Measurements from ENCODE around the gene NUDT22.

DNA sequence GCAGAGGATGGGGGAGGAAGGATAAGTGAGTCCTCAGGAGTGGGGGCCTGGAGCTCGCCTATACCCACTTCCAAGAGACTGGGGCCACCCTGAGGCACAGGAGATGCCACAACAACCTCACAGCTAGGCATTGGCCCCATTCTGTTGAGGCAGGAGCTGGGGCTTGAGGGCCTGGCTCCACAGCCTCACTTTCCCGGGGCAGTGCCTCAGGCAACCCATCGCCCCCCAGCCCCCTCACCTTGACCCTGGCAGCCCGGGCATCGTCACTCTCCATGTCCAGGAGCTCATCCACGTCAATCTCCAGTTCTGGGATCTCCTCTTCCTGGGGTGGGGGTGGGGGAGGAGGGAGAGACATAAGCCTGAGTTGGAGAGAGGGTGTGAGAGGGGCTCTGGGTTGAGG lies 18.9 kb downstream of the NUDT22 start:
- TF ChIP-seq POLR2A (IDR thresholded peaks at IDR 0.05) (no peak), EP300 (IDR thresholded peaks at IDR 0.05) (no peak), POLR2AphosphoS5 (IDR thresholded peaks at IDR 0.05) (no peak)
- TF ChIP-seq, protein P1, sequence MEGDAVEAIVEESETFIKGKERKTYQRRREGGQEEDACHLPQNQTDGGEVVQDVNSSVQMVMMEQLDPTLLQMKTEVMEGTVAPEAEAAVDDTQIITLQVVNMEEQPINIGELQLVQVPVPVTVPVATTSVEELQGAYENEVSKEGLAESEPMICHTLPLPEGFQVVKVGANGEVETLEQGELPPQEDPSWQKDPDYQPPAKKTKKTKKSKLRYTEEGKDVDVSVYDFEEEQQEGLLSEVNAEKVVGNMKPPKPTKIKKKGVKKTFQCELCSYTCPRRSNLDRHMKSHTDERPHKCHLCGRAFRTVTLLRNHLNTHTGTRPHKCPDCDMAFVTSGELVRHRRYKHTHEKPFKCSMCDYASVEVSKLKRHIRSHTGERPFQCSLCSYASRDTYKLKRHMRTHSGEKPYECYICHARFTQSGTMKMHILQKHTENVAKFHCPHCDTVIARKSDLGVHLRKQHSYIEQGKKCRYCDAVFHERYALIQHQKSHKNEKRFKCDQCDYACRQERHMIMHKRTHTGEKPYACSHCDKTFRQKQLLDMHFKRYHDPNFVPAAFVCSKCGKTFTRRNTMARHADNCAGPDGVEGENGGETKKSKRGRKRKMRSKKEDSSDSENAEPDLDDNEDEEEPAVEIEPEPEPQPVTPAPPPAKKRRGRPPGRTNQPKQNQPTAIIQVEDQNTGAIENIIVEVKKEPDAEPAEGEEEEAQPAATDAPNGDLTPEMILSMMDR (IDR thresholded peaks at IDR 0.05), result no peak

All from stomach (tissue), 4 donors.